ENCODE measurements around the gene KLK14. TPM values are rescaled to one million over a fixed set of nuclear protein-coding genes. Genes with fewer than 3 reads are reported as not detected.

KLK14 gene
- polyA plus RNA-seq, 1 donor from 2014 or later, result not detected

- no peak overlapping the region for H3K4me2 ChIP-seq (ENCODE audit: low read length)
- H3K27me3 ChIP-seq (ENCODE audit: insufficient read depth, low read depth, low read length), result no peaks in the 10 kb centered on the region
- no peak overlapping the region for H3K4me3 ChIP-seq (ENCODE audit: low read length)
- H3K27ac ChIP-seq (ENCODE audit: low read length), result no peak overlapping the region
- H4K20me1 ChIP-seq (ENCODE audit: insufficient read depth), result no peaks in the 10 kb centered on the region
- H2AFZ ChIP-seq (ENCODE audit: low read depth, low read length), result no peak overlapping the region
- no peaks in the 10 kb centered on the region for H3K36me3 ChIP-seq (ENCODE audit: insufficient read depth, low read length)
- H3K9me3 ChIP-seq (ENCODE audit: low read length), result peaks cover 7% of the 10 kb centered on the region
- H3K9me2 ChIP-seq (ENCODE audit: insufficient read depth, low read length), result no peaks in the 10 kb centered on the region
- TF ChIP-seq, protein P1, sequence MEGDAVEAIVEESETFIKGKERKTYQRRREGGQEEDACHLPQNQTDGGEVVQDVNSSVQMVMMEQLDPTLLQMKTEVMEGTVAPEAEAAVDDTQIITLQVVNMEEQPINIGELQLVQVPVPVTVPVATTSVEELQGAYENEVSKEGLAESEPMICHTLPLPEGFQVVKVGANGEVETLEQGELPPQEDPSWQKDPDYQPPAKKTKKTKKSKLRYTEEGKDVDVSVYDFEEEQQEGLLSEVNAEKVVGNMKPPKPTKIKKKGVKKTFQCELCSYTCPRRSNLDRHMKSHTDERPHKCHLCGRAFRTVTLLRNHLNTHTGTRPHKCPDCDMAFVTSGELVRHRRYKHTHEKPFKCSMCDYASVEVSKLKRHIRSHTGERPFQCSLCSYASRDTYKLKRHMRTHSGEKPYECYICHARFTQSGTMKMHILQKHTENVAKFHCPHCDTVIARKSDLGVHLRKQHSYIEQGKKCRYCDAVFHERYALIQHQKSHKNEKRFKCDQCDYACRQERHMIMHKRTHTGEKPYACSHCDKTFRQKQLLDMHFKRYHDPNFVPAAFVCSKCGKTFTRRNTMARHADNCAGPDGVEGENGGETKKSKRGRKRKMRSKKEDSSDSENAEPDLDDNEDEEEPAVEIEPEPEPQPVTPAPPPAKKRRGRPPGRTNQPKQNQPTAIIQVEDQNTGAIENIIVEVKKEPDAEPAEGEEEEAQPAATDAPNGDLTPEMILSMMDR (IDR thresholded peaks at IDR 0.05; ENCODE audit: poor library complexity, severe bottlenecking), result no peak
- TF ChIP-seq POLR2AphosphoS5 (IDR thresholded peaks at IDR 0.05) (no peak), SMC3 (conservative IDR thresholded peaks at IDR 0.05; ENCODE audit: poor library complexity) (no peak), MXI1 (conservative IDR thresholded peaks at IDR 0.05; ENCODE audit: poor library complexity, severe bottlenecking) (no peak), RAD21 (conservative IDR thresholded peaks at IDR 0.05) (no peak), TAF1 (IDR thresholded peaks at IDR 0.05; ENCODE audit: low read depth) (no peak), EP300 (conservative IDR thresholded peaks at IDR 0.05; ENCODE audit: poor library complexity, severe bottlenecking) (no peak), EZH2 (IDR thresholded peaks at IDR 0.05; ENCODE audit: borderline replicate concordance, insufficient read depth, low read length, poor library complexity, severe bottlenecking) (no peak)
- TF ChIP-seq, protein P2, sequence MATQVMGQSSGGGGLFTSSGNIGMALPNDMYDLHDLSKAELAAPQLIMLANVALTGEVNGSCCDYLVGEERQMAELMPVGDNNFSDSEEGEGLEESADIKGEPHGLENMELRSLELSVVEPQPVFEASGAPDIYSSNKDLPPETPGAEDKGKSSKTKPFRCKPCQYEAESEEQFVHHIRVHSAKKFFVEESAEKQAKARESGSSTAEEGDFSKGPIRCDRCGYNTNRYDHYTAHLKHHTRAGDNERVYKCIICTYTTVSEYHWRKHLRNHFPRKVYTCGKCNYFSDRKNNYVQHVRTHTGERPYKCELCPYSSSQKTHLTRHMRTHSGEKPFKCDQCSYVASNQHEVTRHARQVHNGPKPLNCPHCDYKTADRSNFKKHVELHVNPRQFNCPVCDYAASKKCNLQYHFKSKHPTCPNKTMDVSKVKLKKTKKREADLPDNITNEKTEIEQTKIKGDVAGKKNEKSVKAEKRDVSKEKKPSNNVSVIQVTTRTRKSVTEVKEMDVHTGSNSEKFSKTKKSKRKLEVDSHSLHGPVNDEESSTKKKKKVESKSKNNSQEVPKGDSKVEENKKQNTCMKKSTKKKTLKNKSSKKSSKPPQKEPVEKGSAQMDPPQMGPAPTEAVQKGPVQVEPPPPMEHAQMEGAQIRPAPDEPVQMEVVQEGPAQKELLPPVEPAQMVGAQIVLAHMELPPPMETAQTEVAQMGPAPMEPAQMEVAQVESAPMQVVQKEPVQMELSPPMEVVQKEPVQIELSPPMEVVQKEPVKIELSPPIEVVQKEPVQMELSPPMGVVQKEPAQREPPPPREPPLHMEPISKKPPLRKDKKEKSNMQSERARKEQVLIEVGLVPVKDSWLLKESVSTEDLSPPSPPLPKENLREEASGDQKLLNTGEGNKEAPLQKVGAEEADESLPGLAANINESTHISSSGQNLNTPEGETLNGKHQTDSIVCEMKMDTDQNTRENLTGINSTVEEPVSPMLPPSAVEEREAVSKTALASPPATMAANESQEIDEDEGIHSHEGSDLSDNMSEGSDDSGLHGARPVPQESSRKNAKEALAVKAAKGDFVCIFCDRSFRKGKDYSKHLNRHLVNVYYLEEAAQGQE (IDR thresholded peaks at IDR 0.05; ENCODE audit: borderline replicate concordance), result no peak
- no peaks in the 10 kb centered on the region for H3F3A ChIP-seq (ENCODE audit: insufficient read depth, low read length, poor library complexity, severe bottlenecking)
- no peak overlapping the region for H3K9ac ChIP-seq (ENCODE audit: low read length)
- H3K79me2 ChIP-seq (replicated peaks; ENCODE audit: insufficient read depth, low read length), result no peaks in the 10 kb centered on the region
Observed at GRCh38 chr19:51078731-51079130, 4.0 kb downstream of the KLK14 start.

- Histone ChIP-seq H3K79me2 (replicated peaks; ENCODE audit: insufficient read depth, low read length) (no peaks in the 10 kb centered on the region), H4K20me1 (ENCODE audit: insufficient read depth) (no peaks in the 10 kb centered on the region), H3K4me3 (ENCODE audit: low read length) (no peak overlapping the region), H2AFZ (ENCODE audit: low read depth, low read length) (no peak overlapping the region), H3K9ac (ENCODE audit: low read length) (no peak overlapping the region), H3K27ac (ENCODE audit: low read length) (no peak overlapping the region), H3K36me3 (ENCODE audit: insufficient read depth, low read length) (no peaks in the 10 kb centered on the region), H3K9me2 (ENCODE audit: insufficient read depth, low read length) (no peaks in the 10 kb centered on the region), H3K27me3 (ENCODE audit: insufficient read depth, low read depth, low read length) (no peaks in the 10 kb centered on the region), H3K4me2 (ENCODE audit: low read length) (no peak overlapping the region), H3K9me3 (ENCODE audit: low read length) (peaks cover 7% of the 10 kb centered on the region), H3F3A (ENCODE audit: insufficient read depth, low read length, poor library complexity, severe bottlenecking) (no peaks in the 10 kb centered on the region)
- TF ChIP-seq, protein P2 (IDR thresholded peaks at IDR 0.05; ENCODE audit: borderline replicate concordance), result no peak
- TF ChIP-seq EP300 (conservative IDR thresholded peaks at IDR 0.05; ENCODE audit: poor library complexity, severe bottlenecking), result no peak
- no peak for TF ChIP-seq SMC3 (conservative IDR thresholded peaks at IDR 0.05; ENCODE audit: poor library complexity)
- no peak for TF ChIP-seq RAD21 (conservative IDR thresholded peaks at IDR 0.05)
- no peak for TF ChIP-seq MXI1 (conservative IDR thresholded peaks at IDR 0.05; ENCODE audit: poor library complexity, severe bottlenecking)
- no peak for TF ChIP-seq POLR2AphosphoS5 (IDR thresholded peaks at IDR 0.05)
Observed at GRCh38 chr19:51078104-51078503, 4.6 kb downstream of the KLK14 start.
